GM18951 (cell line): ENCODE results near the gene AJAP1.
"Not testable (repeated sequence)": the region's sequence is repeated elsewhere in the genome, so short reads cannot be mapped to it uniquely, and the experiment has no call there.

ENCODE experiments used
- POLR2A ChIP-seq: IDR thresholded peaks from 4 replicates; pipeline ENCODE4 v1.6.1; 2011; ENCODE audit warnings: mild to moderate bottlenecking; ENCODE audit not compliant: insufficient read length, insufficient read depth; ENCODE audit errors: extremely low read depth
- in situ Hi-C: fragments of 300-500 bp; cut with MboI; formaldehyde crosslinking; loops from one replicate; pipeline ENCODE4 v1.12.0; 2022; ENCODE audit warnings: low sequenced_read_pairs, mixed read lengths, inconsistent platforms; ENCODE audit not compliant: unreplicated experiment

Gene AJAP1

DNA sequence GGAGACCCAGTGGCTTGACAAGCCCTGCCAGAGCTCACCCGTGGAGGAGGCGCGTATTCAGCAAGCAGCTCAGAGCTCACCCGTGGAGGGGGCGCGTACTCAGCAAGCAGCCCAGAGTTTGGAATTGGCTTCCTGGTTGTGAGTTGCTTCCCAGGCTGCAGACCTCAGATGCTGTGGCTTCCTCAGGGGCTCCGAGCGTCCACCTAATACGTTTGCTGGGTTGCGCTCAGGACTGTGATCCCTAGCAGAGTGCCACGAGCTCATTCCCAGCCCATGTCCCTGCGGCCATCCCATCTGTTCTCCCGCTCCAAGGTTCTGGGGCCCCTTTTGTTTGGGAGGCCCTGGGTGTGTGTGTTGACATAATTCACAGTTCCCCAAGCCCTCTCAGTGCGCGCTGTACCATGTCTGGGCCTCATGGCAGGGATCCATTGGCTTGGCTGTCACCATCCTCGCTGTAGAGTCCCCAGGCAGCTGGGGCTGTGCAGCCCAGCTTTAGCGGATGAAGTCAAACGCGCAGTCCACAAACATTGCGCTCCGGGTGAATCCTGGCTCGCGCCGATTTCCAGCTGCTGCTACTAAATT, 3.6 kb downstream of the AJAP1 start:
- in situ Hi-C loops, result no loop called here
- no peak for TF ChIP-seq POLR2A

DNA sequence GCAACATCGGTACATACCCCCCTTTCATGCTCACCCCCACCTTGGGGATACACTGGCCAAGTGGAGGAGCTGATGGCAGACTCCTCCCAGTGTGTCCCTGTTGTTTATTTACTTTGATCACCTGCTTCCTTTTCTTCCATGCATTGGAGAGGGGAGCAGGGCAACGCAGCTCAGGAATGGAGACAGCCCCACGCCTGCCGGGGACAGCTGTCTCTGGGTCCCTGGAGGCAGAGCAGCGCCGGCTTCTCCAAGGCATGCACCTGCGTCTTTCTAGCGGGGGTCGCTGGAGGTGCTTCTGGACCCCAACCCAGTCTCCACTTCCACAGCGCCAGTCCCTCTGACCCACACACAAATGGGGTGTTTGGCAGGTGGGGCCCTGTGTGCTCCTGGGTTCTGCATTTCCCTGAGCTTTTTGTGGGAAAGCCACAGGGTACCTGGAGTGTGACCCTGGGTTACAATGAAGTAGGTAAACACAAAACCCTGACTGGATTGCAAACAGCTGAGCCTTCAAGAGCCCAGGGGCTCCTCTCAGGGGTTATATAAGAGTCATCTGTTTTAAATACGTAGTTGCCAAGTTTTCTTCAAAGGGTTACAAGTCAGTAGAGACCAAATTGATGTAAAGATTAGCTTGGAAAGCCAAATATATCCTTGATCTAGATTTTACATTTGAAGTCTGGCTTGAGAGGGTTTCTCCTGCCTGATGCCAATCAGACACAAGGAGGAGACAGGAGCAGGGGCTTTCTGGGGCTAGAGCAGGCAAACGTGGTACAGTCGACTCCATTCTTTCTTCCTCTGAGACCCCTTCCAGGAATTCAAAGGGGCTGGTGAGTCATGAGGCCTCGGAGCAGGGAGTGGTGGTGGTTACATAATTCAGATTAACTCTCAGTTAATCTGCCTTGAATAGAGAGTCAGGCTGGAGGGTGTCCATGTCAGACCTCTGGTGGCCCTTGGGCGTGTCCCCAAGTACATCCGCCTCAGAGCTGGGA, 4.5 kb downstream of the AJAP1 start:
- in situ Hi-C loops, result no loop called here
- no peak for TF ChIP-seq POLR2A

DNA sequence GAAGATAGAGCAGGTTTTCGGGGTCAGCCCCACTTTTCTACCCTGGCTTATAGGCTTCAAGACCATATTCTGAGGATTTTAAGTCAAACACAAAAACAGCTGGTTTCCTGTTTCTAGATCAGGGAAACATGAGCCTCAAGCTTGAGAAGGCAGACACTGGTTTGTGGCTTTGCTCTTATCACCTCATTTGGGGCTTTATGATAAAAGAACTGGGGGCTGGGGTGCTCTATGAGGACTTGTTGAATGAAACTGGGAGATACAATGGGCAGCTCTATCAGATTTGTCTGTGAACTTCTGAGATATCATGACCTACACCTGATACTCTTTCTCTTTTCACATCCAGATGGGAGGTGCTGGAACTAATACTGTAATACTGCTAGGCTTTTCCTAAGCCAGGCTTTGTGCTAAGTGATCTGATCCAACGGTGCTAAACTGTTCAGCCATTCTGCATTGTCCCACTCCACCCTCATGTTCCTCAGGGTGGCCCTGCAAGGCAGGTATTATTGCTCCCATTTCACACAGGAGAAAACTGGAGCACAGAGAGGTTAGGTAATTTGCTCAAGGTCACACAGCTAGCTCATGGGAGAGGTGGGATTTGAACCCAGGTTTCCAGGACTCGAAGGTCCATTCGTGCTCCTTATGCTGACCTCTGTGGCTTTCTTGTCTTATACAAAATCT, 6.6 kb downstream of the AJAP1 start:
- no peak for TF ChIP-seq POLR2A
- in situ Hi-C loops, result no loop called here

DNA sequence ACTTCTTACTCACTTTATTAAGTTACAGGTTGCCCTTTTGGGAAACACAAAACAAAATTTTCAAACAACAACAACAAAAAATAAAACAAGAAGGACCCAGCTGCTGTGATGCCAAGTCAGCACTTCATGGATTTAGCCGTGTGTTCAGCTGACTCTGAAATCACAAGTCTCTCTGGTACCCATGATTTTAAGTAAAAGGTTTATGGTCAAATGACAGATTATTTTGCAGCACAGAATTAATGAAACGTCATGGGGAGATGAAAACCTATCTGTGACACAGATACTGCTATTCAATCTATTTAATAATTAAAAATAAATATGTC, 7.1 kb downstream of the AJAP1 start:
- in situ Hi-C loops, result no loop called here
- TF ChIP-seq POLR2A, result no peak

DNA sequence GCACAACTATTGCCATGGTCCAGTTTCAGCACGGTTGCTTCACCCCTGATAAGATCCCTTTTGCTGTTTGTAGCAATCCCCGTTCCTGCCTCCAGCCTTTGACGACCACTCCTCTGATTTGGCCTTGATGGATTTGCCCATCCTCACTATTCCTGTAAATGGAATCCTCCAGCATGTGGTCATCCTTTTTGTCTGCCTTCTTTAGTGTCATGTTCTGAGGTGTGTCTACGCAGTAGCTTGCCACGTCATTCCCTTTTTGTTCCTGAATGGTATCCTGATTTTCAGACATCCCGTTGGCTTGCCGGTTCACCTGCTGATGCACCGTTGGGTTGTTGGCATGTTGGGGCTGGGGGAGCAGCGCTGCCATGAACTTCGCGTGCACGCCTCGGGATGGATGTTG, 7.8 kb downstream of the AJAP1 start:
- in situ Hi-C loops, result no loop called here
- no peak for TF ChIP-seq POLR2A

DNA sequence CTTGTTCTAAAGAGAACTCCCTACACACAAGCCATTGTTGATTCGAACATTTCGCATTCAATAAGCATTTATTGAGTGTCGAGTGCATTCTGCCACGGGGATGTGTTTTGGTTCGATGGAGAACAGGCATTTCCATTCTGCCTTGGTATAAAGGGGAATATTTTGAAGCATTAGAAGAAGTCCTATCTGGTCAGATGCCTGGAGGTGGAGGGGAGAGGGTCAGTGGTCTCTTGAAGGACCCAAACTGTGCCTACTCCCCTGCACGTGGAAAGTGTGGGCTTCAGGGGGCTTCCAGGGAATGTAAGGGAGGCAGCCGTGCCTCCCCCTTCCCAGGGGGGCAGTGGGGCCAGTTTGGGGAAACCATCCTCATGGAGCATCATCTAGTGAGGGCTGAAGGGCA, 8.3 kb downstream of the AJAP1 start:
- no peak for TF ChIP-seq POLR2A
- in situ Hi-C loops, result no loop called here

DNA sequence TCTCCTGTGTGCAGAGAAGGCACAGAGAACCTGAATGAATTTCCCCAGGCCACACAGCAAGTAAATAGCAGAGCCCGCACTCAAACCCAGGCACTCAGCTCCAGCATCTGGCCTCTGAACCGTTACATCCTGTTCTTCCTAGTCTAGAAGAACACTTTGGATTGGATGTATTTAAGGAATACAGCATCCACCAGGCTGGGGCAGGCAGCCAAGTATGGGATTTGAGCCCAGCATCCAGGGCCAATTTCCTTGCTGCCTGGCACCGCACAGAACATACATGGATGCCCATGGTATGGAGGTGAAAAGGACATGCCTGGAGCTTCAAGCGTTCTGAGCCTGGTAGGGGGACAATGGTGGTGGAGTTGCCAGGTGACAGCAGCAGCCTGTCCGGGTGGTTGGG, 9.7 kb downstream of the AJAP1 start:
- in situ Hi-C loops, result no loop called here
- no peak for TF ChIP-seq POLR2A

DNA sequence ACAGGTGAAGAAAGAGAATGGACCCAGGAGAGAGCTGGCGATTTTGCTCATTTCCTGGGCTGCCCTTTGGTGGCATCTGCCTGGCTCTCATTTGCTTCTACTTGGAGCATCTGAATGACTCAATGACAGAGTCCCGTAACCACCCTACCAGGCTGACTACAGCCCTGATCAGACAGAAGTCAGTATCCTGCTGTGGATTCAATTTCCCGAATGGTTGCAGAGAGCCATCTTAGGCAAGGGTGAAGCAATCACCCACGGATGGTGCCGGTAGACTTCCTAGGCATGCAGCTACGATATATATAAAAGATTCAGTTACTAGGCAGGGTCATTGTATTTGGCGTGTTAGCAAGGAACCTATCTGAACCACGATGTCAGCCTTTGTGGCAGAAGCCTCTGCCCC, 10.2 kb downstream of the AJAP1 start:
- TF ChIP-seq POLR2A, result no peak
- in situ Hi-C loops, result no loop called here

DNA sequence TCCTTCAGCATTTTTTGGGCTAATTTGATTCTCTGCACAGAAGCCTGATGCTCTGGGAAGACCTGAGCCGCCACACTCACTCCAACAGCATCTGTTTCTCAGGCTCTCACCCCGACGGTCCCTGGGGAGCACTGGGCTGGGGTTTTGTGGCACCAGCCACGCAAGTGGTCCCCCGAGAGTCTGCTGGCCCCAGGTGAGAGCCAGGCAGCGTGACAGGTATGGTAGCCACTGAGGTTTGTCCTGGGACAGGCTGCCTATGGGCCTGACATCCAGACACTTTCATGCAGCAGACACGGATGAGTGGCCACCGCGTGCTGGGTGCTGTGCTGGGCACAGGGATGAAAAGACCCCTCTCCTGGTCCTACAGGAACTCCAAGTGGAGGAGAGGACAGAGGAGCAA, 11.0 kb downstream of the AJAP1 start:
- no peak for TF ChIP-seq POLR2A

DNA sequence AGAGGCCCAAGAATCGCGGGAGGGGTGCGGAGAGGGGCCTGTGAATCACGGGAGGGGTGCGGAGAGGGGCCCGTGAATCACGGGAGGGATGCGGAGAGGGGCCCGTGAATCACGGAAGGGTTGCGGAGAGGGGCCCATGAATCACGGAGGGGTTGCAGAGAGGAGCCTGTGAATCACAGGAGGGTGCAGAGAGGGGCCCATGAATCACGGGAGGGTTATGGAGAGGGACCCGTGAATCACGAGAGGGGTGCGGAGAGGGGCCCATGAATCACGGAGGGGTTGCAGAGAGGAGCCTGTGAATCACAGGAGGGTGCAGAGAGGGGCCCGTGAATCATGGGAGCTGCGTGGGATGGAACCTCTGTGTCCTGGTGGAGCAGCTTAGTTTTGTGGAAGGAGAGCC, 12.3 kb downstream of the AJAP1 start:
- in situ Hi-C loops, result not testable (repeated sequence)

More for the DNA sequence above, 11.0 kb downstream of the AJAP1 start:
- in situ Hi-C loops, result no loop called here

DNA sequence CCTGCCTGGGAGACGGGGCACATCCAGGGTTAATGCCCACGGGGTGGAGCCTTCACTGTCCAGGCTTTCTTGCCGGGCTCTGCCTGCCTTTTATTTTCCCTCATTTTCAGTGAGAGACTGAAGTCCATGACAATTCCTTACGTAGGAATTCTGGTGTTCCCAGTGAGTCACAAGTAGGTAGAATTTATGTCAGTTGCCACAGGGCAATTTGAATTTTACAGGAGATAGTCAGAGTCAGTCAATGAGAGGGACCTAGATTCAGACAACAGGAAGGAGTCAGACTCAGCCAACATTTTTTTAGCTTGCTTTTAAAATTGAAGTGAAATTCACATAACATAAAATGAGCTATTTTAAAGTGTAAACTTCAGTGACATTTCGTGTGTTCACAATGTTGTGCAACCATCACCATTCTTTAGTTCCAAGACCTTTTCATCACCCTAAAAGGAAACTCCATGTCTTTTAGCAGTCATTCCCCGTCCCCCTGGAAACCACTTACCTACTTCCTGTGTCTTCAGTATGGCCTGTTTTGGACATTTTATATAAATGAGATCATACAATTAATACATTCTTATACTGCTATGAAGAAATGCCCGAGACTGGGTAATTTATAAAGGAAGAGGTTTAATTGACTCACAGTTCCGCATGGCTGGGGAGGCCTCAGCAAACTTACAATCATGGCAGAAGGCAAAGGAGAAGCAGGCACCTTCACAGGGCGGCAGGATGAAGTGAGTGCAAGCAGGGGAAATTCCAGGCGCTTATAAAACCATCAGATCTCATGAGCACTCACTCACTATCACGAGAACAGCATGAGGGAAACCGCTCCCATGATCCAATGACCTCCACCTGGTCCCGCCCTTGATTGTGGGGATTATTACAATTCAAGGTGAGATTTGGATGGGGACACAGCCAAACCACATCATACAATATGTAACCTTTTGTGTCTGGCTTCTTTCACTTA, 14.6 kb downstream of the AJAP1 start:
- no peak for TF ChIP-seq POLR2A
- in situ Hi-C loops, result no loop called here

DNA sequence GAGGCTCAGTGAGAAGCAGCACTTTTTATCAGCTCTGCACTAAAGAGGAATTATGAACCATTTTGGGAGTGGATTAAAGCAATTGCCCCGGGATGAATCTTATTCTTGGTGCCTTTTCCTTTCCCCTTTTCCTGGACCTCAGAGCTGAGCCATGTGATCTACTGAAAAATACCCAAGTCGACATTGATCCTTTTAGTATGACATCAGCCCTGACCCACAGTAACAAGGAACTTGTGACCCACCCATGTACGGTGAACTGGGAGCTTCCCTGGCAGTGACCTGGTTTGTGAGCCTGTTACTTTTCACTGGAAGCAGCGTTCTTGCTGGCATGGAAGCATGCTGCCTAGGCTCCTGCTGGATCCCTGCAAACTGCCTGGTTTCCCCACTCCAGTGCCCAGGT, 15.9 kb downstream of the AJAP1 start:
- TF ChIP-seq POLR2A, result no peak
- in situ Hi-C loops, result no loop called here

DNA sequence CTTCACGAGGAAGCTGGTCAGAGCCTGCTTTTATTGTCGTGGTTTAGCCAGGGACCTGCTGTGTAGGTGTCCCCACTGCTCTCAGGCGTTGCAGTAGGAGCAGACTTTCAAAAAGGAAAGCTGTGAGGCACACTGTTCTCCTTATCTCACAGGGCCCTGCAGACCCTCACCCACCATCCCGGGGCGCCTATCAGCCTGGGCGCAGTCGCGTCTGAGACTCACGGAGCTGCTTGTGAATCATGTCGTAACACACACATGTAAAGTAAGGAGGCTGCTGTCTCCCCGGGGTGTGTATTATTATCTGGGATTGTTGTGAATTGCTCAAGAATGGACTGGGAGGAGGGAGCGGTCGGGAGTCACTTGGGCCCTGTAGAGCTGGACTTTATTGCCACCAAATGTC, 17.4 kb downstream of the AJAP1 start:
- no peak for TF ChIP-seq POLR2A
- in situ Hi-C loops, result no loop called here

DNA sequence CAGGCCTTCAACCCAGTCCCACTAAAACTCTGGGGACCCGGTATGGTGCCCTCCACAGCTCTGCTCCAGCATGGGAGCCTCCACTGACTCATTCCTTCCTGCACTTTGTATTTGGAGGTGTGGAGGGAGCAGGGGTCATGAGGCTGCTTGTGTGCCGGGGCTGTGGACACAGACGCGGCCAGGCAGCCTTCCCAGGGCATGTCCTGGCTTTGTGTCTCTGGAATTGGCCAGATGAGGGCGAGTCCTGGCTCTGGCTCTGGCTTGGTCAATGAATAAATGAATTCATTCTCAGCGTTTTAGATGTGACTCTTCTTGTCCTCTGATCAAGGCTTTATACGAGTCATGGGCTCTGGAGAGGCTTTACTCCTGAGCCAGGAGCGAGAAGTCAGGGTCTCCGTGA, 19.1 kb downstream of the AJAP1 start:
- in situ Hi-C loops, result no loop called here
- TF ChIP-seq POLR2A, result no peak
